C4-2B (cell line): Measurements from ENCODE around the gene AKR1B1.

Source experiments
- ZFX ChIP-seq: fragments of 450-650 bp; IDR thresholded peaks from 2 replicates; pipeline ENCODE4 v1.6.1; 2017
- TF ChIP-seq, protein P1 (sequence below): fragments of 450-650 bp; conservative IDR thresholded peaks from 2 replicates; pipeline ENCODE4 v1.5.1; 2017; ENCODE audit warnings: mild to moderate bottlenecking

DNA sequence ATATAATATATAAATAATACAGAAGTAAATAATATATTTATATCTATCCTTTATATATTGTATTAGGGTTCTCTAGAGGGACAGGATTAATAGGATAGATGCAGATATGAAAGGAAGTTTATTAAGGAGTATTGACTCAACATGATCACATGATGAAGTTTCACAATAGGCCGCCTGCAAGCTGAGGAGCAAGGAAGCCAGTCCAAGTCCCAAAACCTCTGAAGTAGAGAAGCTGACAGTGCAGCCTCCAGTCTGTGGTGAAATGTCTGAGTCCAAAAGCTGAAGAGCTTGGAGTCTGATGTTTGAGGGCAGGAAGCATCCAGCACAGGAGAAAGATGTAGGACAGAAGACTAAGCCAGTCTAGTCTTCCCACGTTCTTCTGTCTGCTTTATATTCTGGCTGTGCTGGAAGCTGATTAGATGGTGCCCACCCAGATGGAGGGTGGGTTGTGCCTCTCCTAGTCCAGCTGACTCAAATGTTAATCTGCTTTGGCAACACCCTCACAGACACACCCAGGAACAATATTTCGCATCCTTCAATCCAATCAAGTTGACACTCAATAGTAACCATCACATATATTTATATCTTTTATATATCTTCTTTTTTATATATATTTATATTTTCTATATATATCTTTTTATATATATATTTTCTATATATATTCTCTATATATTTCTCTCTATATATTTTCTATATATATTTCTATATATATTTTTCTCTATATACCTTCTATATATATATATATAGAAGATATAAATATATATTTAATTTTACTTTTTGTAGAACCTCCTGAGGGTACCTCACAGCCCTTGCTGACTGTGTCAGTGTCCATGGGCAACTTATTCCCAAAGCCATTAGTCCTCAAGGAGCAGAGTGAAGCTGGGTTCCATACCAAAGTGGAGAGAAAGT lies 43.8 kb upstream of the AKR1B1 start:
- TF ChIP-seq, protein P1, sequence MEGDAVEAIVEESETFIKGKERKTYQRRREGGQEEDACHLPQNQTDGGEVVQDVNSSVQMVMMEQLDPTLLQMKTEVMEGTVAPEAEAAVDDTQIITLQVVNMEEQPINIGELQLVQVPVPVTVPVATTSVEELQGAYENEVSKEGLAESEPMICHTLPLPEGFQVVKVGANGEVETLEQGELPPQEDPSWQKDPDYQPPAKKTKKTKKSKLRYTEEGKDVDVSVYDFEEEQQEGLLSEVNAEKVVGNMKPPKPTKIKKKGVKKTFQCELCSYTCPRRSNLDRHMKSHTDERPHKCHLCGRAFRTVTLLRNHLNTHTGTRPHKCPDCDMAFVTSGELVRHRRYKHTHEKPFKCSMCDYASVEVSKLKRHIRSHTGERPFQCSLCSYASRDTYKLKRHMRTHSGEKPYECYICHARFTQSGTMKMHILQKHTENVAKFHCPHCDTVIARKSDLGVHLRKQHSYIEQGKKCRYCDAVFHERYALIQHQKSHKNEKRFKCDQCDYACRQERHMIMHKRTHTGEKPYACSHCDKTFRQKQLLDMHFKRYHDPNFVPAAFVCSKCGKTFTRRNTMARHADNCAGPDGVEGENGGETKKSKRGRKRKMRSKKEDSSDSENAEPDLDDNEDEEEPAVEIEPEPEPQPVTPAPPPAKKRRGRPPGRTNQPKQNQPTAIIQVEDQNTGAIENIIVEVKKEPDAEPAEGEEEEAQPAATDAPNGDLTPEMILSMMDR, result no peak
- TF ChIP-seq ZFX, result no peak
